Hepatocyte (in vitro differentiated cells): Measurements from ENCODE around the gene PADI3. TPM values are rescaled to one million over a fixed set of nuclear protein-coding genes. Genes with fewer than 3 reads are reported as not detected.

ENCODE experiments used
- DNase-seq: peaks from one replicate; pipeline ENCODE4 v3.0.0-alpha.2; 2016; ENCODE audit warnings: low spot score
- H2AFZ ChIP-seq: fragments of 200-600 bp; sonication (generic); 2 replicates; pipeline ENCODE4 v1.6.0; 2016; ENCODE audit warnings: antibody characterized with exemption, mild to moderate bottlenecking
- H3K27ac ChIP-seq: fragments of 200-600 bp; sonication (generic); 2 replicates; pipeline ENCODE4 v1.5.1; 2016; ENCODE audit warnings: mild to moderate bottlenecking
- H3K27me3 ChIP-seq: fragments of 200-600 bp; sonication (generic); 2 replicates; pipeline ENCODE4 v1.6.1; 2016
- H3K36me3 ChIP-seq: fragments of 200-600 bp; sonication (generic); replicated peaks from 2 replicates; pipeline ENCODE4 v1.5.1; 2016; ENCODE audit warnings: low read depth; ENCODE audit not compliant: insufficient read depth
- H3K4me1 ChIP-seq: fragments of 200-600 bp; sonication (generic); 2 replicates; pipeline ENCODE4 v1.5.1; 2016; ENCODE audit warnings: mild to moderate bottlenecking, moderate library complexity; ENCODE audit not compliant: insufficient read depth
- H3K4me2 ChIP-seq: fragments of 200-600 bp; sonication (generic); 2 replicates; pipeline ENCODE4 v1.6.0; 2016
- H3K4me3 ChIP-seq: fragments of 200-600 bp; sonication (generic); 2 replicates; pipeline ENCODE4 v1.5.1; 2016; ENCODE audit warnings: mild to moderate bottlenecking
- H3K79me2 ChIP-seq: fragments of 200-600 bp; sonication (generic); 2 replicates; pipeline ENCODE4 v1.6.0; 2017; ENCODE audit warnings: mild to moderate bottlenecking
- H3K9me2 ChIP-seq: fragments of 200-600 bp; sonication (generic); replicated peaks from 2 replicates; pipeline ENCODE4 v1.6.0; 2017; ENCODE audit warnings: mild to moderate bottlenecking; ENCODE audit not compliant: insufficient read depth
- H3K9me3 ChIP-seq: fragments of 200-600 bp; sonication (generic); 2 replicates; pipeline ENCODE4 v1.5.1; 2016; ENCODE audit warnings: low read depth, mild to moderate bottlenecking
- H4K20me1 ChIP-seq: fragments of 200-600 bp; sonication (generic); 2 replicates; pipeline ENCODE4 v1.6.0; 2016; ENCODE audit warnings: mild to moderate bottlenecking; ENCODE audit not compliant: insufficient read depth, poor library complexity, severe bottlenecking
- CTCF ChIP-seq: fragments of 200-600 bp; sonication (generic); IDR thresholded peaks from 2 replicates; pipeline ENCODE4 v1.5.1; 2016; ENCODE audit warnings: antibody characterized with exemption, mild to moderate bottlenecking; ENCODE audit not compliant: poor library complexity
- EZH2 ChIP-seq: fragments of 200-600 bp; sonication (generic); IDR thresholded peaks from 2 replicates; pipeline ENCODE4 v1.6.1; 2016; ENCODE audit warnings: antibody characterized with exemption, mild to moderate bottlenecking, borderline replicate concordance
- EZH2phosphoT487 ChIP-seq: fragments of 200-600 bp; sonication (generic); IDR thresholded peaks from one replicate; pipeline ENCODE4 v1.6.1; 2018; ENCODE audit warnings: antibody characterized with exemption, mild to moderate bottlenecking, low read depth, moderate library complexity; ENCODE audit not compliant: unreplicated experiment, severe bottlenecking
- WGBS: methylation state at CpG from one replicate; pipeline ENCODE4 v1.1.6; 2016; ENCODE audit warnings: low lambda C conversion rate; ENCODE audit errors: missing lambda C conversion rate; 5-methylcytosine and 5-hydroxymethylcytosine counted together
- polyA plus RNA-seq: library from polyadenylated mRNA; unstranded; fragments of >200 nt; fragmentation: Nextera tagmentation; extraction: Ambion mirVana; gene quantifications from 2 replicates; pipeline ENCODE4 v1.2.1, GENCODE V29; 2016
- total RNA-seq: library from RNA; depleted of rRNA; stranded (reverse); fragments of >200 nt; gene quantifications from 2 replicates; pipeline ENCODE4 v1.2.3, GENCODE V29; 2014

Gene PADI3
- total and polyA plus RNA-seq, 2 experiments from 2014 or later, result not detected

- H3K4me3 ChIP-seq, result no peak overlapping the region
- H3K9me3 ChIP-seq, result no peaks in the 10 kb centered on the region
- no peaks in the 10 kb centered on the region for H3K79me2 ChIP-seq
- TF ChIP-seq EZH2 (no peak), EZH2phosphoT487 (no peak), CTCF (no peak)
- H4K20me1 ChIP-seq, result no peaks in the 10 kb centered on the region
- H2AFZ ChIP-seq, result no peak overlapping the region
- H3K27ac ChIP-seq, result no peak overlapping the region
- 78% methylated on average over 2 of the region's 2 CpGs for WGBS
- no peak overlapping the region for H3K4me2 ChIP-seq
- no peaks in the 10 kb centered on the region for H3K36me3 ChIP-seq
- no peaks in the 10 kb centered on the region for H3K27me3 ChIP-seq
- no peak for DNase-seq
- H3K9me2 ChIP-seq, result no peaks in the 10 kb centered on the region
- H3K4me1 ChIP-seq, result peaks cover 20% of the 10 kb centered on the region
Observed at GRCh38 chr1:17207966-17208418, 40.9 kb upstream of the PADI3 start.

- no peak overlapping the region for H2AFZ ChIP-seq
- no peaks in the 10 kb centered on the region for H3K9me3 ChIP-seq
- peaks cover 26% of the 10 kb centered on the region for H3K4me1 ChIP-seq
- no peak overlapping the region for H3K27ac ChIP-seq
- H3K36me3 ChIP-seq, result no peaks in the 10 kb centered on the region
- H3K79me2 ChIP-seq, result no peaks in the 10 kb centered on the region
- no peak overlapping the region for H3K4me3 ChIP-seq
- 91% methylated on average over 3 of the region's 3 CpGs for WGBS
- no peak for DNase-seq
- no peak for TF ChIP-seq CTCF
- TF ChIP-seq EZH2phosphoT487, result no peak
- no peak for TF ChIP-seq EZH2
- no peaks in the 10 kb centered on the region for H3K9me2 ChIP-seq
- no peaks in the 10 kb centered on the region for H3K27me3 ChIP-seq
- no peak overlapping the region for H3K4me2 ChIP-seq
- H4K20me1 ChIP-seq, result no peaks in the 10 kb centered on the region
Observed at GRCh38 chr1:17208546-17208945, 40.4 kb upstream of the PADI3 start.

GRCh38 chr1:17209430-17209829, 39.5 kb upstream of the PADI3 start:
- Histone ChIP-seq H3K4me3 (no peak overlapping the region), H3K9me3 (no peaks in the 10 kb centered on the region), H3K27me3 (no peaks in the 10 kb centered on the region), H2AFZ (no peak overlapping the region), H3K79me2 (no peaks in the 10 kb centered on the region), H3K9me2 (no peaks in the 10 kb centered on the region), H3K36me3 (no peaks in the 10 kb centered on the region), H3K4me2 (no peak overlapping the region), H3K4me1 (peaks cover 28% of the 10 kb centered on the region), H4K20me1 (no peaks in the 10 kb centered on the region), H3K27ac (no peak overlapping the region)
- no peak for DNase-seq
- WGBS, result 75% methylated on average over 5 of the region's 5 CpGs
- TF ChIP-seq EZH2phosphoT487 (no peak), EZH2 (no peak), CTCF (no peak)

- Histone ChIP-seq H3K9me3 (no peaks in the 10 kb centered on the region), H3K27me3 (no peaks in the 10 kb centered on the region), H3K27ac (no peak overlapping the region), H4K20me1 (no peaks in the 10 kb centered on the region), H3K4me3 (no peak overlapping the region), H3K4me1 (peaks cover 28% of the 10 kb centered on the region), H2AFZ (no peak overlapping the region), H3K36me3 (no peaks in the 10 kb centered on the region), H3K79me2 (no peaks in the 10 kb centered on the region), H3K9me2 (no peaks in the 10 kb centered on the region), H3K4me2 (no peak overlapping the region)
- WGBS, result 93% methylated on average over 8 of the region's 8 CpGs
- no peak for DNase-seq
- TF ChIP-seq EZH2 (no peak), EZH2phosphoT487 (no peak), CTCF (no peak)
Observed at GRCh38 chr1:17210176-17210575, 38.7 kb upstream of the PADI3 start.
